ENCODE results near the gene GMEB2.
A peak's percentile ranks its signal among the peaks of the same experiment; 100 is the strongest.
"Not testable (repeated sequence)": the region's sequence is repeated elsewhere in the genome, so short reads cannot be mapped to it uniquely, and the experiment has no call there.

The GMEB2 gene

DNA sequence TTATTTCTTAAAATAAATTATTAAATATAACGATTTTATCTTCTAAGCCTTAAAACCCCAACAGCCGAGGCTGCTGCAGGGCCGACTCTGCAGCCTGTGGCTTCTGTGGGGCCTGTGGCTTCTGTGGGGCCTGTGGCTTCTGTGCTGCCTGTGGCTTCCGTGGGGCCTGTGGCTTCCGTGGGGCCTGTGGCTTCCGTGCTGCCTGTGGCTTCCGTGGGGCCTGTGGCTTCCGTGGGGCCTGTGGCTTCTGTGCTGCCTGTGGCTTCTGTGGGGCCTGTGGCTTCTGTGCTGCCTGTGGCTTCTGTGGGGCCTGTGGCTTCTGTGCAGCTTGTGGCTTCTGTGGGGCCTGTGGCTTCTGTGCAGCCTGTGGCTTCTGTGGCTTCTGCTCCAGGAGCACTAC, 25.2 kb downstream of the GMEB2 start:
- peaks cover 20% of the 10 kb centered on the region for H3K36me3 Mint-ChIP-seq
- ATAC-seq (ENCODE audit: low read depth); H3K9me3 Mint-ChIP-seq; H3K4me3 Mint-ChIP-seq; DNase-seq (ENCODE audit: low spot score in 2 of 2); H3K27ac Mint-ChIP-seq; H3K4me1 Mint-ChIP-seq; H3K27me3 Mint-ChIP-seq: not testable (repeated sequence)

DNA sequence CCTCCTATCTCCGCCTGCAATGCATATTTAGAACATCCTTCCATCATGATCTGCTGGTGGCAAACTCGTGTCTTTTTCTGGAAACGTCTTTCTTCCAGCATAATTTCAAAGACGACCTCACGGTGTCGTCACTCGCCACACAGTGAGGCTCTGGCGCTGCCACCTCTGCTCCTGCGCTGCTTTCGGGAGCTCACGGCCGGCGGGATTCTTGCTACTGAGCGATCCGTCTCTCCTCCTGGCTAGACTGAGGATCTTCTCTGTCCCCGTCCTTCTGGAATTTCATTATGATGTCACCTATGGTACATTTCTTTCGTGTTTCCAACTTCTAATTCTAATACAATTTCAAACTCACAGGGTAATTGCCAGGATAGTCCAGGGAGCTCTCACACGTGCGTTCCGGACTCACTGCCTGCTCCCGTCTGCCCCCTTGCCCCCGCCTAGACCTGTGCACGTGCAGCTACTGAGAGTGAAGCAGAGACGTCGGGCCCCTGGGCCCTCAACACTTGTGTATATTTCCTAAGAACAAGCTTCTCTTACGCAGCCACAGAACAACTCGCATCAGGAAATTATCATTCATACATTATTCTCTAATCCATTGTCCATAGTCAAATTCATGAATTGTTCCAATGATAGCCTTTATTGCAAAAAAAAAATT, 27.4 kb downstream of the GMEB2 start:
- Mint-ChIP-seq H3K9me3 (no peaks in the 10 kb centered on the region), H3K27ac (peak overlapping the region; percentile 18), H3K4me1 (peaks cover 7% of the 10 kb centered on the region), H3K36me3 (peaks cover 23% of the 10 kb centered on the region), H3K27me3 (no peaks in the 10 kb centered on the region), H3K4me3 (no peak overlapping the region)
- ATAC-seq (ENCODE audit: low read depth) (no peak), DNase-seq (ENCODE audit: low spot score in 2 of 2) (no peak)

DNA sequence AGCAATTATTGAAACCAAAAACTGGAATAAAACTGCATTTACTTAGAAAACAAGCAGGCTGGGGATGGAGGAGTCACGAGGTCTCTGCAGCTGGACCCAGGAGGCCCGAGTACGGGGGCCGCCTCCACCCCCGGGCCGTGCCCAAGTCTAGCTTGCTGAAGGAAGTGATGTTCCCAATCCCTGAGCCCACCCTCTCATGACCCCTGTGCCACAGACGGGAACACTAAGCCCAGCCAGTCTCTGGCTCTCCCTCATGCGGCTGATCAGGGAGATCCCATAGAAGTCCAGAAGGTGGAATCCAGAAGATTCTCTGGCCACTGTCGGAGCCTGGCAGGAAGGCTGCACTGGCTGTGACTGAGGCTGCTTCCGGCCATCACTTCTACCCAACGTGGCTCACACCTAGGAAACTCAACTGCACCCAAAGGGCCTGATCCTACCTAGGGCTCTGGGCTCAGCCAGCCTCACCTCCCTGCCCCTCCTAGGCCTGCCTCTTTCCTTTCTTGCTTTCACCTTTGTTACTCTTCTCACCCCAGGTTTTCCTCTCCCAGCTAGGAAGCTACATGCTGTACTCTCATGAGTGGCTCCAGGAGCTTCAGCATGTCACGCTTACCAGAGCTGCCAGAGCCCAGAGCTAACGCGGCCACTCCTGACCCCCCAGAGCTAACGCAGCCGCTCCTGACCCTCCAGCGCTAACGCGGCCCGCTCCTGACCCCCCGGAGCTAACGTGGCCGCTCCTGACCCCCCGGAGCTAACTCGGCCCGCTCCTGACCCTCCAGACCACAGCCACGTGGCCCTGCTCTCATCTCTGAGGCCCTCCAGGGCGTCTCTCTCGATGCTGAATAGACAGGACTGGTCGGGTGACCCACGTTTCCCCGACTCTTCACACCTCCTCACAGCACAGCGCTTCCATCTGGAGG, 28.2 kb downstream of the GMEB2 start:
- Mint-ChIP-seq H3K4me1 (peaks cover 7% of the 10 kb centered on the region), H3K27ac (peak overlapping the region; percentile 18), H3K36me3 (peaks cover 23% of the 10 kb centered on the region), H3K27me3 (no peaks in the 10 kb centered on the region), H3K9me3 (no peaks in the 10 kb centered on the region), H3K4me3 (no peak overlapping the region)
- ATAC-seq (ENCODE audit: low read depth) (no peak), DNase-seq (ENCODE audit: low spot score in 2 of 2) (no peak)

DNA sequence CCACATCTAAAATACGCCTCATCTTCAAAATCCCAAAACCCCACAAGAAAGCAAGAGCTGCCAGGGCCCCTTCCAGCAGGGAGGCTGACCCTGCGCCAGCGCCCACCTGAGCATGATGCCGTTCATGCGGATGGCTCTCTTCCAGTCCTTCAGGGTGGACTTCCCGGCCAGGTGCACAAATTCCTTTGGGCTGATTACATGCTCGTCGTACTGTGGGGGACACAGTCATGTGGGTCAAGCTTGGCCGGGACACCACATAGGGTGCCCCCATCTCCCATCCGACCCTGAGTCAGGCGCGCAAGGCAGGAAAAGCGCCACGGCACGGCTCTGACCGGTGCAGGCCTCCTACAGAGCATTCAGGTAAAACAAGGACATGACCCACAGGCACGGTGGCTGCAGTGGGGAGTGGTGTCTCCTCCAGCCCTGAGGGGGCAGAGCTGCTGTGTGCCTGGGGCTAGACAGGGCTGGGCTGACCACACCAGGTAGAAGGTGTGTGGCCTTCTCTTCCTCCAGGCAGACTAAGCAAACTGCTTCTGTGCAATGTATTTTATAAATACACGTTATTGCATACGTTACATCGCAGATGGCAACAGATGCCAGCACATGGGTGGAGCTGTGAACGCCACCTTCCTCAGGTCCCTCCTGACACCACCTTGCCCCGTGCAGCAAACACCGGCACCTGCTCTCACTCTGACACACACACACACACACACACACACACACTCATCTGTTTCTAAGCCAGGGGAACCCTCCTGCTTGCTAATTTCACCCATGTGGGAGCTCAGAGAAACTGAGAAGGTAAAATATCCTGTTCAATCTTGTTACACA, 29.0 kb downstream of the GMEB2 start:
- Mint-ChIP-seq H3K36me3 (peaks cover 25% of the 10 kb centered on the region), H3K4me1 (peaks cover 5% of the 10 kb centered on the region), H3K27ac (no peak overlapping the region), H3K27me3 (no peaks in the 10 kb centered on the region), H3K4me3 (no peak overlapping the region), H3K9me3 (no peaks in the 10 kb centered on the region)
- no peak for DNase-seq (ENCODE audit: low spot score in 2 of 2)
- no peak for ATAC-seq (ENCODE audit: low read depth)

DNA sequence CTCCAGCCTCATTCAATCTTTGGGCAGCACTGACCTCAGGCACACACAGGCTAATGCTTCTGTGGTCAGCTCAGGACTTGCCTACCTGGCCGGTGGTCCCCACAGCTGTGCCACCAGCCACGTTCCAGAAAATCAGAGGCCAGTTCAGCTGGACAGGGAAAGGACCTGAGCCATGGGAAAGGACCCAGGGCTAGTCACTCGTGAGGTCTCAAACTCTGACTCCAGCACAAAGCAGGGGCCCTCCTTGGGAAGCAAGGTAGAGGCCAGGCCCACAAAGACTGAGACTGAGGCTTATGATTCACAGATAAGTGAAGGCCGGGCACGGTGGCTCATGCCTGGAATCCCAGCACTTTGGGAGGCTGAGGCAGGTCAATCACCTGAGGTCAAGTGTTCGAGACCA, 30.5 kb downstream of the GMEB2 start:
- Mint-ChIP-seq H3K9me3 (no peaks in the 10 kb centered on the region), H3K27me3 (no peaks in the 10 kb centered on the region), H3K36me3 (peaks cover 16% of the 10 kb centered on the region), H3K27ac (no peak overlapping the region), H3K4me3 (no peak overlapping the region), H3K4me1 (no peaks in the 10 kb centered on the region)
- ATAC-seq (ENCODE audit: low read depth): no peak
- no peak for DNase-seq (ENCODE audit: low spot score in 2 of 2)

DNA sequence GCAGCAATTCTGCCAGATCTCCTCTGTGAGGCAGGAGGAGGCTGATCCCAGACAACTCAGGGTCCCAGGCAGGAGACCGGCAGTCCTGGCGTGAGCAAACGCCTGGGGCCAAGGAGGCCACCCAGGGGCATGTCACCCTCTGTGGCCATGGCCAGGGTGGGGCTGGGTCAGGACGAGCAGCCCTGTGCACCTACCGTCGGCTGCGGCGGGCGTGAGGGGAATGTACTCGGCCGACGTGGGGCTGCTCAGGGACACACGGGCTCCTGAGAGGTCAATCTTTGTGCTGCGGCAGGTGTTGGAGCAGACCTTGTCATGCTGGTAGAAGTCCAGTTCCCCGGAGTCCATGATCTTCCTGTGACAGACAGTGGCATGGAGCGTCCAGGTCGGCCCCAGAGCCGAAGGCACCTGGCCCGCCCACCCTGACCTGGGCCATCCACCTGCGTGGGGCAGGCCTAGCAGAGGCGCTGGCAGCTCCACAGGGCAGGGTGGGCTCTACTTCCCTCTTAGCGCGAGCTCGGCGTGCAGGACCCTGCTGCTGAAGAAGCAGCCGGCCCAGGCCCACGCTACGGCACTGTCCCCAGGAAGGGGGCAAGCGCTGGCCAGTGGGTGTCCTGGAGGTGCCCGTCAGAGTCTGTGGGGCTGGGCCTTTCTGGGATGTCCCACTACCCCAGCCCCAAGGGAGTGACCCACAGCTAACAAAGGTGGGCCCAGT, 31.3 kb downstream of the GMEB2 start:
- no peak overlapping the region for H3K27ac Mint-ChIP-seq

DNA sequence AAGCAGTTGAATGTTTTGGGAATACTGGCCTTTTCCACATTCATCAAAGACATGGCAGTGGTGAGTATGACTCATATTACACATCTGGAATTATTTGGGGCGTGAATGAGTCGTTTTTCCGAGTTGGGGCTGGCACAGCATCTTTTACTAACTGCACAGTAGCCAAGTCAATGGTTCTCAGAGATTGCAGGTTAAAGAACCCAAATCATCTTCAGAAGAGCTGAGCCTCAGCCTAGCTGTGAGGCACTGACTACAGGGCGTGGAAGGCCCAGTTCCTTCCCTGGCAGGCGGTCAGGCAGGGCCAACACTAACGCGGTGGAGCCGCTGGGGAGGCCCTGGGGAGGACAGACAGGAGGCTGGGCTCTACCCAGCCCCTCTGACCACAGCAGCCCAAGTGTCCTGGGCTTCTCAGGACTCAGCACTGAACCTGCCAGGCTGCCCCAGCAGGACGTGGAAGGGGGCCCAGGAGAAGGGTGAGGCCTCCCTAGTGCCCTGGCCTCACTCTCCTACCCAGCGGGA, 32.8 kb downstream of the GMEB2 start:
- Mint-ChIP-seq H3K9me3 (no peaks in the 10 kb centered on the region), H3K36me3 (peaks cover 23% of the 10 kb centered on the region), H3K4me3 (no peak overlapping the region), H3K4me1 (no peaks in the 10 kb centered on the region), H3K27me3 (no peaks in the 10 kb centered on the region), H3K27ac (no peak overlapping the region)
- no peak for ATAC-seq (ENCODE audit: low read depth)
- no peak for DNase-seq (ENCODE audit: low spot score in 2 of 2)

More for the DNA sequence above, 31.3 kb downstream of the GMEB2 start:
- no peak for DNase-seq (ENCODE audit: low spot score in 2 of 2)
- H3K4me1 Mint-ChIP-seq: no peaks in the 10 kb centered on the region
- H3K27me3 Mint-ChIP-seq: no peaks in the 10 kb centered on the region
- H3K4me3 Mint-ChIP-seq: no peak overlapping the region
- H3K9me3 Mint-ChIP-seq: no peaks in the 10 kb centered on the region
- peaks cover 19% of the 10 kb centered on the region for H3K36me3 Mint-ChIP-seq
- no peak for ATAC-seq (ENCODE audit: low read depth)

DNA sequence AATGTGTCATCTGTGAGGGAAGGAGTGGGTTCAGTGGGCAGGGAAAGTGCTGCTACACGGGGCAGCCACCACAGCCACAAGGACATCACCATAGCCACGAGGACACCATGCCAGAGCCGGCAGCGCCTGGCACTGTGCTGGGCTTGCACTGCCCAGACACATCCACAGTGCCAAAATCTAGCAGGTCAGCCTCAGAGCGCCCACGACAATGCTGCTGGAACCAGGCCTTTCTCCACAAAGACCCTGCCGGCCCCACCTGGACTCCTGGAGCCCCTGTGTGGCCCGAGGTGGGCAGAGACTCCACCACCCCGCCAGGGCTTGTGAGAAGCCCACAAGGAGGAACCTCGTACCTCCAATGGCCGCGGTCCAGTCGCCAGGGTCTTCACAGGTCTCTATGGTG, 34.2 kb downstream of the GMEB2 start:
- DNase-seq (ENCODE audit: low spot score in 2 of 2) (no peak), ATAC-seq (ENCODE audit: low read depth) (no peak)
- no peaks in the 10 kb centered on the region for H3K4me1 Mint-ChIP-seq
- peaks cover 23% of the 10 kb centered on the region for H3K36me3 Mint-ChIP-seq
- no peaks in the 10 kb centered on the region for H3K27me3 Mint-ChIP-seq
- no peak overlapping the region for H3K27ac Mint-ChIP-seq
- H3K4me3 Mint-ChIP-seq: no peak overlapping the region
- H3K9me3 Mint-ChIP-seq: no peaks in the 10 kb centered on the region

DNA sequence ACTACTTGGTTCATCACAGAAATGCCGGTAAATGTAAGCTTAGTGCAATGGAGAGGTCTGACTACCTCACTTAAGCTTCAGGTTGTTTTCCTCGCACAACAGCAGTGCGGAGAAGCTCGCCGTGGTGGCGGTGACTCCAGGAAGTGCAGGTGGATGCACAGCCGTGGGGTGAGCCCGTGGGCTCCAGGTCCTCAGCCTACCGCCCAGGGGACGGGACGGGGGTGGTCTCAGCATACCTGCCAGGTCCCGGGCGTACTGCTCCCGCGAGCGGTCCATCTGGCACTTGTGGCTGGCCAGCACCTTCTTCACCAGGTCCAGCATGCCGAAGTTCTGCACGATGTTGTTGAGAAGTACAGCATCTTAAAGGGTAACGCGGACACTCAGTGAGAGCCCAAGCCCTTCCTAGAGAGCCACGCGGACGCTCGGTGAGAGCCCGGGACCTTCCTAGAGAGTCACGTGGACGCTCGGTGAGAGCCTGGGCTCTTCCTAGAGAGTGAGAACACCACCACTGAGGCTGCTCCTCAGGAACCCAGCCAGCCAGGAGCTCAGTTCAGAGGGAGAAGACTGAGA, 35.0 kb downstream of the GMEB2 start:
- H3K27ac Mint-ChIP-seq: no peak overlapping the region
- peaks cover 23% of the 10 kb centered on the region for H3K36me3 Mint-ChIP-seq
- no peak overlapping the region for H3K4me3 Mint-ChIP-seq
- no peaks in the 10 kb centered on the region for H3K9me3 Mint-ChIP-seq
- H3K27me3 Mint-ChIP-seq: no peaks in the 10 kb centered on the region
- ATAC-seq (ENCODE audit: low read depth): no peak
- no peak for DNase-seq (ENCODE audit: low spot score in 2 of 2)
- no peaks in the 10 kb centered on the region for H3K4me1 Mint-ChIP-seq

DNA sequence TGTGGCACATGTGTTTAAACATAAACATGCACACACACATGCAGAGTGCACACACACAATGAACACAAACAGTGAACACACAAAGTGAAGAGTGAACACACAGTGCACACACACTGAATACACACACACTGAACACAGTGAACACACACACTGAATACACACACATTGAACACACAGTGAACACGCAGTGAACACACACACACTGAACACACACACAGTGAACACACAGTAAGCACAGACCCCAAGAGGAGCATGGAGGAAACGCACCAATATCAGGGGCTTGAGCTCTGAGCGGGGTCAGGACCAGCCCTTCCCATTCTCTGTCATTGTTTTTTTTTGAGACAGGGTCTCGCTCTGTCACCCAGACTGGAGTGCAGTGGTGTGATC, 35.8 kb downstream of the GMEB2 start:
- ATAC-seq (ENCODE audit: low read depth) (no peak), DNase-seq (ENCODE audit: low spot score in 2 of 2) (no peak)
- no peaks in the 10 kb centered on the region for H3K9me3 Mint-ChIP-seq
- no peak overlapping the region for H3K27ac Mint-ChIP-seq
- H3K4me1 Mint-ChIP-seq: no peaks in the 10 kb centered on the region
- H3K36me3 Mint-ChIP-seq: peaks cover 23% of the 10 kb centered on the region
- H3K4me3 Mint-ChIP-seq: no peak overlapping the region
- no peaks in the 10 kb centered on the region for H3K27me3 Mint-ChIP-seq

DNA sequence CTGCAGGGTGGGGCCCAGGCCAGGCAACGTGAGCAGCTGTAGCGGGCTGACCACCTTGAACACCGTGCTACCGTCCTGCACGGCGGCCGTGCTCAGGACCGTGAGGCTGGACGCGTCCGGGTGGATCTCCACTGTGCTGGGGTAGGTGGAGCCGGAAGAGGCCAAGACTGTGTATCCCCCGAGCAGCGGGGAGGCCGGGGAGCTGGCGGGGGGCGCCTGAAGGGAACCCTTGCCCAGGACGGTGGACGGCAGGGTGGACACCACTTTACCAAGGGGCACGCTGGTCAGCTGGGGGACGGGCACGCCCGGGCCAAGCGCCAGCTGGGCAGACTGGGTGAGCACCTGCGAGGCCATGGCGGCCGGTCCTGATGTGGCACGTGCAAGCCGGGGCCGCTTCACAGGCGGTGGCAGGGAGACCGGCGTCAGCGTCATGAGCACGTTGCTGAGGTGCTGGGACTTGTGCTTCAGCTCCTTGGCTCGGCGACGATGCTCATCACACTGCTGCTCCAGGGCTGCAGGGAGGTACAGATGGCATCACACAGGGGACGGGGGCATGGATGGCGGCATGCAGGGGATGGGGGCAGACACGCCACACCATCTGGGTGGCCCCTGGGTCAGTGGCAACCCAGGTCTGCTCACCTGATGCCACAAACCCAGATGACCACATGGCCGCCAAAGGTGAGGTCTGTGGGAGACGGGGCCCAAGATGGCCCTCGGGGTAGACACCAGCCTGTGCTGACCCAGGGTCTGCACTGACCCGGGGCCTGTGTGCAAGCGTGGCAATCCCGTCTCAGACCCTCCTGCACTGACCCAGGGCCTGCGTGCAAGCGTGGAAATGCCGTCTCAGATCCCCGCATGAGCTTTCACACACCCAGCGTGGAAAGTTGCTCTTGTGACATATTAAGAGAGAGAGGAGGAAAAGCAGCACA, 36.4 kb downstream of the GMEB2 start:
- no peak overlapping the region for H3K27ac Mint-ChIP-seq
- H3K36me3 Mint-ChIP-seq: peaks cover 23% of the 10 kb centered on the region
- DNase-seq (ENCODE audit: low spot score in 2 of 2) (no peak), ATAC-seq (ENCODE audit: low read depth) (no peak)
- no peaks in the 10 kb centered on the region for H3K9me3 Mint-ChIP-seq
- no peaks in the 10 kb centered on the region for H3K4me1 Mint-ChIP-seq
- no peaks in the 10 kb centered on the region for H3K27me3 Mint-ChIP-seq
- no peak overlapping the region for H3K4me3 Mint-ChIP-seq

DNA sequence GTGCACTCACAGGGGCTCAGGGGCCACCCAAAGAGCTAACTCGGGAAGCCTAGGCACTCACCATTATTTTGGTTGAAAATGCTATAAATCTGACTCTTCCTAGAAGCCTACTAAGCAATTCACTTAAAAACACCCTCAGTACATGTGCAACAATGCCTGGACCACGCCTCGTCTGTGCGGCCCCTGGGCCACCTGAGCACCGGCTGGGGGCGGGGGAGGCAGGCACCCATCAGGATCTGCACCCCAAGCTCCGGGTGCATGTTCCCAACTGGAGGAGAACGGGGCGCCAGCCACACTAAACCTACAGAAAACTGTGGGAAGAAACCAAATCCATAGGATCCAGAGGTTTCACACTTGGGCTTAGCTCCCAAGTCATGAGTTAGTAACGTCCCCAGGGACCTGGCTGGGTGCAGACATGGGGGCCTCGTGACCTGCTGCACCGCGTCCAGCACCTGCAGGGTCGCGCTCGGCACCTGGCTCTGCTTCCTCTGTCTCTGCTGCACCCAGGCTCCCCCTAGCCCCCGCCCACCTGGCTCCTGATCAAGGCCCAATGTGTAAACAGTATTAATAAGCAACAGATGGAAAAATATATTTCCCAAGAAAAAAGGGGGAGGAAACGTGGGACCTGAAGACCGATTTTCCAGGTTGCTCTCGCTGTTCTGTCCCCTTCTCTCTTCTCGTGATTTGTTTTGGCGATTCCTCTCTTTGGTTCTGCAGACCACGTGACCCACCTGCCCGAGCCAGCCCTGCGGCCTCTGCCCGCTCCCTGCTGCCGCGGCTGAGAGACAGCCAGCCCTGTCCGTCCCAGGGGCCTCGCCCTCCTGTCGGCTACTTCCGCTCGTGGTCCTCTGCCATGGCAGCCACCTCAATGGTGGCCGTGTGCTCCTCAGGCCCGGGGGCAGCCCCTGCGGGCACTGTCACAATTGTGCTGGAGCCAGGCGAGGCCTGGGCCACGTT, 37.4 kb downstream of the GMEB2 start:
- DNase-seq (ENCODE audit: low spot score in 2 of 2) (no peak), ATAC-seq (ENCODE audit: low read depth) (no peak)
- Mint-ChIP-seq H3K9me3 (no peaks in the 10 kb centered on the region), H3K36me3 (peaks cover 20% of the 10 kb centered on the region), H3K27me3 (no peaks in the 10 kb centered on the region), H3K27ac (no peak overlapping the region), H3K4me3 (no peak overlapping the region), H3K4me1 (no peaks in the 10 kb centered on the region)
